Right ventricle myocardium inferior (tissue), 1 donor: Measurements from ENCODE around the gene P2RY2. TPM values are rescaled to one million over a fixed set of nuclear protein-coding genes. Genes with fewer than 3 reads are reported as not detected.

Experiments used
- ATAC-seq: fragments of 200-7000 bp; cut with Tn5 transposase; one replicate; pipeline ENCODE4 v1.9.1; 2020; ENCODE audit warnings: mild to moderate bottlenecking, moderate library complexity
- DNase-seq: peaks from one replicate; pipeline ENCODE4 v3.0.0; 2021; ENCODE audit errors: missing footprints
- intact Hi-C: fragments of 100-400 bp; cut with DNase I; formaldehyde crosslinking; loops from one replicate; pipeline ENCODE4 v1.11.0; 2022
- total RNA-seq: library from RNA; stranded (reverse); fragmentation: NEBNext Ultra II Directional; extraction: Animal tissue kit (Norgen Biotek cat#: 25700); gene quantifications from one replicate; pipeline ENCODE4 v1.2.1, GENCODE V29; 2021
- donor health status: DM: no; HTN: yes; CAD: no; lungs with severe emphysema.

The P2RY2 gene
- total RNA-seq, 1 donor from 2014 or later: 20.0 TPM

- DNase-seq: no peak
- ATAC-seq: no peak
- intact Hi-C loops: no loop called here
Observed at GRCh38 chr11:73234471-73235181, 16.5 kb downstream of the P2RY2 start.

GRCh38 chr11:73235236-73235786 is 17.2 kb downstream of the P2RY2 start:
- ATAC-seq (no peak), DNase-seq (no peak)
- intact Hi-C loops: no loop called here

- intact Hi-C loops: no loop called here
- ATAC-seq: no peak
- DNase-seq: peak; percentile 50
Observed at GRCh38 chr11:73236205-73236765, 18.2 kb downstream of the P2RY2 start.

- DNase-seq: peak; percentile 62
- intact Hi-C loops: no loop called here
- ATAC-seq: peak; percentile 45
Observed at GRCh38 chr11:73236854-73237253, 18.8 kb downstream of the P2RY2 start.

- peak; percentile 16 for DNase-seq
- intact Hi-C loops: no loop called here
- ATAC-seq: peak; percentile 20
Observed at GRCh38 chr11:73237471-73238290, 19.6 kb downstream of the P2RY2 start.

- intact Hi-C loops: no loop called here
Observed at GRCh38 chr11:73239111-73239521, 21.0 kb downstream of the P2RY2 start.

GRCh38 chr11:73239571-73240189 is 21.6 kb downstream of the P2RY2 start:
- intact Hi-C loops: loop anchor here (10.0 kb wide), 2 partner anchors 315 to 515 kb away; no protein-coding TSS in a partner anchor
- ATAC-seq: no peak

More at GRCh38 chr11:73239111-73239521, 21.0 kb downstream of the P2RY2 start:
- no peak for ATAC-seq
- DNase-seq: no peak

GRCh38 chr11:73240190-73240781 is 22.2 kb downstream of the P2RY2 start:
- intact Hi-C loops: loop anchor here (10.0 kb wide), 2 partner anchors 315 to 515 kb away; no protein-coding TSS in a partner anchor
- ATAC-seq (peak; percentile 78), DNase-seq (peak; percentile 86)

More at GRCh38 chr11:73239571-73240189, 21.6 kb downstream of the P2RY2 start:
- DNase-seq: no peak

GRCh38 chr11:73241300-73241699 is 23.2 kb downstream of the P2RY2 start:
- intact Hi-C loops: loop anchor here (10.0 kb wide), 2 partner anchors 316 to 516 kb away; no protein-coding TSS in a partner anchor
- no peak for ATAC-seq
- no peak for DNase-seq

- peak; percentile 86 for DNase-seq
- intact Hi-C loops: loop anchor here (1.0 to 10.0 kb wide), 4 partner anchors 57 to 518 kb away; no protein-coding TSS in a partner anchor
- ATAC-seq: peak; percentile 59
Observed at GRCh38 chr11:73242251-73243092, 24.4 kb downstream of the P2RY2 start.

GRCh38 chr11:73243093-73243485 is 25.0 kb downstream of the P2RY2 start:
- intact Hi-C loops: loop anchor here (2.0 to 10.0 kb wide), 3 partner anchors 318 to 518 kb away; no protein-coding TSS in a partner anchor
- ATAC-seq (no peak), DNase-seq (no peak)

GRCh38 chr11:73244589-73245240 is 26.6 kb downstream of the P2RY2 start:
- intact Hi-C loops: loop anchor here (1.0 to 10.0 kb wide), 3 partner anchors 41 to 520 kb away; no protein-coding TSS in a partner anchor
- no peak for DNase-seq

GRCh38 chr11:73245461-73245860 is 27.4 kb downstream of the P2RY2 start:
- DNase-seq (peak; percentile 34), ATAC-seq (no peak)
- intact Hi-C loops: loop anchor here (1.0 to 10.0 kb wide), 3 partner anchors 40 to 521 kb away; no protein-coding TSS in a partner anchor

More at GRCh38 chr11:73244589-73245240, 26.6 kb downstream of the P2RY2 start:
- no peak for ATAC-seq

GRCh38 chr11:73246303-73246702 is 28.2 kb downstream of the P2RY2 start:
- intact Hi-C loops: loop anchor here (10.0 kb wide), 2 partner anchors 322 to 522 kb away; no protein-coding TSS in a partner anchor
- DNase-seq (no peak), ATAC-seq (no peak)

- intact Hi-C loops: loop anchor here (10.0 kb wide), 2 partner anchors 324 to 524 kb away; no protein-coding TSS in a partner anchor
- no peak for ATAC-seq
Observed at GRCh38 chr11:73248526-73249185, 30.6 kb downstream of the P2RY2 start.

GRCh38 chr11:73249304-73249703 is 31.2 kb downstream of the P2RY2 start:
- DNase-seq (no peak), ATAC-seq (no peak)
- intact Hi-C loops: loop anchor here (10.0 kb wide), 2 partner anchors 325 to 525 kb away; no protein-coding TSS in a partner anchor

More at GRCh38 chr11:73248526-73249185, 30.6 kb downstream of the P2RY2 start:
- DNase-seq: no peak
